ENCODE measurements around the gene CD9. TPM values are rescaled to one million over a fixed set of nuclear protein-coding genes. Genes with fewer than 3 reads are reported as not detected.

Gene CD9
- total and polyA plus RNA-seq, 2 donors (not counting 1 experiment from before 2014, with no cell fraction given): 520 to 856 TPM

DNA sequence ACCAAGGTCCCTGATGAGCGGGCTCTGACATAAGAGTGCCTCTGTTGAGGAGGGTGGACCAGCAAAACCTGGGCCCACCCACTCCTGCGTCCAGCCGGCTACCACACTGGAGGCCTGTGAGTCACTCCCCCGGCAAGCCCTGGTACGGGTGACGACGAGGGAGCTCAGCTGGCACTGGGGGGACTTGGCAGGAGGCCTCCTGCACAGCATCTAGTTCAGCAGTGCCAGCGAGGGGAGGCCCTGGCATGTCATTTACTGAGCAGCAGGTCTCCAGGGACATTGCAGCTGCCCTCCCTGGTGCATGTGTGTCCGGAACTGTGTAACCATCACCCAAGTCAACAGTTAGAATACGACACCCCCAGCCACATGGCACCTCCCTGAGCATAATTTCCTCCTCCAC lies 24.4 kb downstream of the CD9 start:
- Histone ChIP-seq H3K9ac (ENCODE audit: insufficient read depth, low read length) (no peak overlapping the region), H3K36me3 (ENCODE audit: control insufficient read depth, insufficient read depth, low read length) (peaks cover 8% of the 10 kb centered on the region), H3K4me3 (replicated peaks in 1 of 4; ENCODE audit: control extremely low read depth in 1 of 4, insufficient read depth in 1 of 4, low read depth in 3 of 4, low read length in 4 of 4) (no peak overlapping the region), H2AFZ (ENCODE audit: low read length) (no peak overlapping the region), H3K9me3 (ENCODE audit: control insufficient read depth, insufficient read depth, low read depth, low read length) (no peaks in the 10 kb centered on the region), H3K27ac (ENCODE audit: insufficient read depth, low read length) (no peak overlapping the region), H3K4me2 (ENCODE audit: extremely low read depth, insufficient read depth, low read length) (no peak overlapping the region), H3K79me2 (ENCODE audit: control insufficient read depth, insufficient read depth, low read length) (peaks cover 60% of the 10 kb centered on the region), H4K20me1 (ENCODE audit: control insufficient read depth, extremely low read depth, insufficient read depth, low read length) (no peaks in the 10 kb centered on the region), H3K27me3 (ENCODE audit: control insufficient read depth, insufficient read depth, low read length) (no peaks in the 10 kb centered on the region), H3K4me1 (ENCODE audit: control insufficient read depth, extremely low read depth, insufficient read depth, low read length) (peaks cover 23% of the 10 kb centered on the region)
- peak; percentile 57 to 74 for DNase-seq (ENCODE audit: low read depth in 2 of 2)
- TF ChIP-seq EZH2 (IDR thresholded peaks at IDR 0.05; ENCODE audit: low read length, missing control alignments): no peak
- TF ChIP-seq, protein P1, sequence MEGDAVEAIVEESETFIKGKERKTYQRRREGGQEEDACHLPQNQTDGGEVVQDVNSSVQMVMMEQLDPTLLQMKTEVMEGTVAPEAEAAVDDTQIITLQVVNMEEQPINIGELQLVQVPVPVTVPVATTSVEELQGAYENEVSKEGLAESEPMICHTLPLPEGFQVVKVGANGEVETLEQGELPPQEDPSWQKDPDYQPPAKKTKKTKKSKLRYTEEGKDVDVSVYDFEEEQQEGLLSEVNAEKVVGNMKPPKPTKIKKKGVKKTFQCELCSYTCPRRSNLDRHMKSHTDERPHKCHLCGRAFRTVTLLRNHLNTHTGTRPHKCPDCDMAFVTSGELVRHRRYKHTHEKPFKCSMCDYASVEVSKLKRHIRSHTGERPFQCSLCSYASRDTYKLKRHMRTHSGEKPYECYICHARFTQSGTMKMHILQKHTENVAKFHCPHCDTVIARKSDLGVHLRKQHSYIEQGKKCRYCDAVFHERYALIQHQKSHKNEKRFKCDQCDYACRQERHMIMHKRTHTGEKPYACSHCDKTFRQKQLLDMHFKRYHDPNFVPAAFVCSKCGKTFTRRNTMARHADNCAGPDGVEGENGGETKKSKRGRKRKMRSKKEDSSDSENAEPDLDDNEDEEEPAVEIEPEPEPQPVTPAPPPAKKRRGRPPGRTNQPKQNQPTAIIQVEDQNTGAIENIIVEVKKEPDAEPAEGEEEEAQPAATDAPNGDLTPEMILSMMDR (conservative IDR thresholded peaks at IDR 0.05 in 1 of 2, IDR thresholded peaks at IDR 0.05 in 1 of 2; ENCODE audit: low read depth in 1 of 2, low read length in 2 of 2): no peak

DNA sequence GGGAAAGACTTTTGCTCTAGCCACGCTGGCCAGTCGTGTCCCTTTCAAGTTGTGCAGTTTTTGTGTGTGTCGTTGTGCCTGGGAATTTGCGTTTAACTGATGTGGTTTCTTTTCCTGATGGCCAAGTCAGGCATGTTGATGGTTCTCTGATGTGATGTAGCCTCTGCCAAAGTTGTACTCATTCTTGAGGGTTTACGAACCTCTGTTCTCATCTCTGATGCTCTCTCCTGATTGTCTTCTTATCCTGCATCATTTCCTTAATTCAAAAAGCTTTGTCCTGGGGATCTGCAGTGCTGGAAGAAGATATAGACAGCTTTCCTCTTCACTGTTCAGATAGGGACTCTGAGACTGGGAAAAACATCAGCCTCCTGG lies 25.4 kb downstream of the CD9 start:
- Histone ChIP-seq H3K36me3 (ENCODE audit: control insufficient read depth, insufficient read depth, low read length) (peaks cover 6% of the 10 kb centered on the region), H3K79me2 (ENCODE audit: control insufficient read depth, insufficient read depth, low read length) (peaks cover 51% of the 10 kb centered on the region), H3K9ac (ENCODE audit: insufficient read depth, low read length) (no peak overlapping the region), H3K4me2 (ENCODE audit: extremely low read depth, insufficient read depth, low read length) (no peak overlapping the region), H3K27ac (ENCODE audit: insufficient read depth, low read length) (peak overlapping the region; percentile 74), H4K20me1 (ENCODE audit: control insufficient read depth, extremely low read depth, insufficient read depth, low read length) (no peaks in the 10 kb centered on the region), H2AFZ (ENCODE audit: low read length) (no peak overlapping the region), H3K4me3 (replicated peaks in 1 of 4; ENCODE audit: control extremely low read depth in 1 of 4, insufficient read depth in 1 of 4, low read depth in 3 of 4, low read length in 4 of 4) (no peak overlapping the region), H3K9me3 (ENCODE audit: control insufficient read depth, insufficient read depth, low read depth, low read length) (no peaks in the 10 kb centered on the region), H3K4me1 (ENCODE audit: control insufficient read depth, extremely low read depth, insufficient read depth, low read length) (peaks cover 31% of the 10 kb centered on the region), H3K27me3 (ENCODE audit: control insufficient read depth, insufficient read depth, low read length) (no peaks in the 10 kb centered on the region)
- no peak for TF ChIP-seq EZH2 (IDR thresholded peaks at IDR 0.05; ENCODE audit: low read length, missing control alignments)
- TF ChIP-seq, protein P1 (conservative IDR thresholded peaks at IDR 0.05 in 1 of 2, IDR thresholded peaks at IDR 0.05 in 1 of 2; ENCODE audit: low read depth in 1 of 2, low read length in 2 of 2): no peak
- DNase-seq (ENCODE audit: low read depth in 2 of 2): peak in 1 of 2 donors; percentile 59

DNA sequence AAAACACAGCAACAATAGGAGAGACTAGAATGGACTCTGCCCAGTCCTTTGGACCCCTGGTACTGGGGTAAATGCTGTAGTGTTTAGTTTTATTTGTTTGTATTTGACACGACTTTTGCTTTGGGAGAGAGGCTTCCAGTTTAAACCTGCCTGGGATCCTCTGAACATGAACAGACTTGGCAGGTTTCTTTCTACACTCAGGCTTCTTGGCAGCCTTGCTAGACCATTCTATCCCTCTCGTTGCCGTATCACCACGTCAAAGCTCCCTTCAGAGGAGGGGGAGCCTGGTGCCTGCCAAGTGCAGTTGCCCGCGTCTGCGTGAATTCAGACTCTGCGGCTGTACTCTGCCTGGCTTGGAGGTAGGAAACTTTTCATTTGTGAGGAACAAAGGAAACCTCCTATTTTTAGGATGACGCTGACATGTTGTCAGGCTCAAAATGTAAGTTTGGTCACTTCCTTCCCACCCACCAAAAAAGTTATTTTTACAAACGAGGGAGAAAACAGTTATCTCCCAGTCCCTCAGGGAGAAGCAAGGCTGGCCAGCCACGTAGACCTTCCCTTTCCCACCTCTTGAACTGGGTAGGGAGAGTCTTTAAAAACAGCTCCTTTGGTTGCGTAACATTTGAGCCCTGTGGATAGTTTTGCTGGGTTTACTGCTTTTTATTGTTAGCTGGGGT lies 25.9 kb downstream of the CD9 start:
- Histone ChIP-seq H2AFZ (ENCODE audit: low read length) (no peak overlapping the region), H3K36me3 (ENCODE audit: control insufficient read depth, insufficient read depth, low read length) (peaks cover 7% of the 10 kb centered on the region), H3K27ac (ENCODE audit: insufficient read depth, low read length) (peak overlapping the region; percentile 74), H4K20me1 (ENCODE audit: control insufficient read depth, extremely low read depth, insufficient read depth, low read length) (no peaks in the 10 kb centered on the region), H3K4me1 (ENCODE audit: control insufficient read depth, extremely low read depth, insufficient read depth, low read length) (peaks cover 36% of the 10 kb centered on the region), H3K9ac (ENCODE audit: insufficient read depth, low read length) (no peak overlapping the region), H3K4me3 (replicated peaks in 1 of 4; ENCODE audit: control extremely low read depth in 1 of 4, insufficient read depth in 1 of 4, low read depth in 3 of 4, low read length in 4 of 4) (peak overlapping the region in 2 of 4 experiments; percentile 4 to 7), H3K27me3 (ENCODE audit: control insufficient read depth, insufficient read depth, low read length) (no peaks in the 10 kb centered on the region), H3K9me3 (ENCODE audit: control insufficient read depth, insufficient read depth, low read depth, low read length) (no peaks in the 10 kb centered on the region), H3K4me2 (ENCODE audit: extremely low read depth, insufficient read depth, low read length) (peak overlapping the region; percentile 71), H3K79me2 (ENCODE audit: control insufficient read depth, insufficient read depth, low read length) (peaks cover 52% of the 10 kb centered on the region)
- TF ChIP-seq EZH2 (IDR thresholded peaks at IDR 0.05; ENCODE audit: low read length, missing control alignments): no peak
- TF ChIP-seq, protein P1 (conservative IDR thresholded peaks at IDR 0.05 in 1 of 2, IDR thresholded peaks at IDR 0.05 in 1 of 2; ENCODE audit: low read depth in 1 of 2, low read length in 2 of 2): no peak
- peak; percentile 88 to 90 for DNase-seq (ENCODE audit: low read depth in 2 of 2)

Data from fibroblast of lung (primary cell).